NCI-H2227 treated with DMSO at 0.1 percent for 48 hours (cell line): ENCODE measurements around the gene IRGC.

Source experiments
- DNase-seq: peaks from one replicate; lab custom pipeline; 2025; lab: John Stamatoyannopoulos, UW

IRGC gene

GRCh38 chr19:43724896-43725295 is 9.0 kb downstream of the IRGC start:
- DNase-seq, result no peak

DNA sequence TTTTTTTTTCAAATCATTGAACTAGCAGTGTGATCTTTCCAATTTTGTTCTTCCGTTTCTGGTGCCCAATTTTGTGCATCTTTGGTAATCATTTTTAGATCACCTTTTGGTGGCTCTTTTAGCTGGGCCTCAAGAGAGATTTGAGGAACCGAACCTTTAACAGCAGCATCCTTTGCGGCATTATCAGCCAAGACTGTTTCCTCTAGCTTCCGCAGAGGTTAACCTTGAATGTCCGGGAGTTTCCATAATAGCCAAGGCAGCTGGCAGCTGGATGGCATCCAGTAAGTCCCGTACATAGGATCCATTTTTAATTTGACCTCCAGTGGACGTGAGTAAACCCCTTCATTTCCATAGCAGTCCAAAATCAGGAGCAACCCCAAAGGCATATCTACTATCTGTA is 9.6 kb downstream of the IRGC start:
- DNase-seq, result no peak

- DNase-seq, result no peak
These were observed 11.1 kb downstream of the IRGC start for GRCh38 chr19:43726736-43727592.

DNA sequence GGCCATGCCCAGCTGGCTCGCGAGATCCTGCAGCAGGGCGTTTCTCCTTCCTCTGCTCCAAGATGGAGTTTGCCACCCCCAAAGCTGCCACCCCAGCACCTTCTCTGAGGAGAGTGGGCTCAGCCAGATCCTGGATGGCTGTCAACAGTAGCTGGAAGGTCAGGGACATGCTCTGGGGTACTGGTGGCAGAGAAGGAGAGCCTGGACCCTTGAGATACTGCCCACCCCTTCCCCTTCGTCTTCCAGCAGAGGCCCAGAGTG is 11.6 kb downstream of the IRGC start:
- DNase-seq, result no peak

DNA sequence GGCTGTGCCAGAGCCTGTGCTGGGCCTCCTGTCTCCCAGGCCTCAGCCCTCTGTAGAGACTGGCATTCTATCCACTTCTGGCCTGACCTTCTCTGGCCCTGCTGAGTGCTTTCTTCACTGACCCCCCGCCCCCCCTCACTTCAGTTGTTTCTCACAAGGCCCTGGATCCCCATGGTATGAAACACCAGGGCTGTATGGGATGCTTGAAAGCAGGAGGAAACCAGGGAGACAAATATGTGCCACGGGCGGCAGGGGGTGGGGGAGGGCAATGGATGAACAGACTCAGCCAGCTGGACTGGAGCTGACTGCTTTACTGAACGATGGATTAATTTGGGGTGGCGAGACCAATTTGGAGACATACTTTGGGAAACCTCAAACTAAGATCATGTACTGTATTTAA is 14.0 kb downstream of the IRGC start:
- no peak for DNase-seq

DNA sequence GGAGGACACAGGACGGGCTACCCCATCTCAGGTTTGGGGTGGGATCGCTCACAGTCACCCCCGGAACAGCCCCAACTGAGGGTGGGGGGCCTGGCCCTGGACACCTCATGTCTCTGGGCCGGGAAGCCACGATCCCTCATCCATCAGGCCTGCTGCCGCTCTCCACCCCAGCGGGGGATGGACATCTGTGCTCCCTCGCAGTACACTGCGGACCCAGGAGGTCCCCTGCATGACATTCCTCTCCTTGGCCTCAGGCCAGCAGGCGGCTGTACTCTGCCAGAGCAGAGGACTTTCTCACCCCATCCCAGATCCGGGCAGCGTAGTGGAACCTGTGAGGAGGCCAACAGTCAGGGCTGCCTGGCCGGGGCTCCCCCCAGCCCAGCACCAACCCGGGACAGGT is 15.5 kb downstream of the IRGC start:
- no peak for DNase-seq

GRCh38 chr19:43731846-43732245 is 16.0 kb downstream of the IRGC start:
- DNase-seq, result no peak

GRCh38 chr19:43735013-43735412 is 19.1 kb downstream of the IRGC start:
- no peak for DNase-seq

GRCh38 chr19:43735957-43736356 is 20.1 kb downstream of the IRGC start:
- no peak for DNase-seq

DNA sequence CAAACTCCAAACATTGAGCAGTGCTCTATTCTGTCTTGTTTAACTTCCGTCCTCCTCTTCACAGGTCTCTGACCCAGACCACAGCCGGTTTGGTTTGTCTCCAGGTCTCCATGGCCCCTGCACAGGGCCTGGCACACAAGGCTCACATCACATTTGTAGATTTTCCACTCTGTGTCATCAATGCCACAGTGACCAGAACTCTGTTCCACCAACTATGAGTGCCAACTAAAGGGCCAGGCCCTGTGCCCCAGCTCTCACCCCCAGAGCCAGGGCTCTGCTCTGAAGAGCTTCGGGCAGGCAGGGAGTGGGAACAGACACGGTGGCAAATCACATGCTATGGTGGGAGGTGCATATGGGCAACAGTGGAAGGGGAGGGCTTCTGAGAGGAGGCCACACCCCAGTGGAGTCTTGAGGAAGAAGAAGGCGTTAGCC is 22.9 kb downstream of the IRGC start:
- DNase-seq, result no peak

- DNase-seq, result no peak
These were observed 23.8 kb downstream of the IRGC start for GRCh38 chr19:43739439-43740235.

DNA sequence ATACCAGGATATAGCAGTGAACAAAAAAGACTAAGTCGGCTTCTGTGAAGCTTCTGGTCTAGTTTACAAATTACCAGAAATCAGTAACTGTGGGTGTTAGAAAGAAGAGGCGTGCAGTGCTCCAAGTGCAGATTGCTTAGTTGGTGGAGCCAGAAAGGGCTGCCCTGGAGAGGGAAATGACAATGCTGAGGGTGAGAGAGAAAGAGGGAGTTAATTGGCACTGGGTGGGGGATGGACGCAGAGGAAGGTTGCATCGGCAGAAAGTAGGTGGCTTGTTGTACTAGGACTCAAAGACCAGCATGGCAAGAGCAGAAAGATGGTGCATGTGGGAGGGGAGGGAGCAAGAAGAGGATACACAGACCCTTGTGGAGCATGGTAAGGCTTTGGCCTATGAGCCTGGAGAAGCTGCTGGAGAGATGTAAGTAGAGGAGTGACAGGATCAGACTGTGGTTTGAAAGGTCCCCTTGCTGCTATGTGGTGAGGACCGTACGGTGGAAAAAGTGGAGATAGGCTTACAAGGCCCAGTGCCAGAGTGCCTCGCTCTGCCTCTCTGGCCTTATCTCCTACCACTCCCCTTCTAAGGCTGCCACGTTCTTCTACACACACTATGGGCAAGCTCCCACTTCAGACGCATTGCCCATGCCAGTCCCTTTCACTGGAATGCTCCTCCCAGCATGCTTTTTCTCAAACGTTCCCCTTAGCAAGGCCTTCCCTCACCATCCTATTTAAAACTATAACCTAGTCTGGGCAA is 25.4 kb downstream of the IRGC start:
- no peak for DNase-seq

DNA sequence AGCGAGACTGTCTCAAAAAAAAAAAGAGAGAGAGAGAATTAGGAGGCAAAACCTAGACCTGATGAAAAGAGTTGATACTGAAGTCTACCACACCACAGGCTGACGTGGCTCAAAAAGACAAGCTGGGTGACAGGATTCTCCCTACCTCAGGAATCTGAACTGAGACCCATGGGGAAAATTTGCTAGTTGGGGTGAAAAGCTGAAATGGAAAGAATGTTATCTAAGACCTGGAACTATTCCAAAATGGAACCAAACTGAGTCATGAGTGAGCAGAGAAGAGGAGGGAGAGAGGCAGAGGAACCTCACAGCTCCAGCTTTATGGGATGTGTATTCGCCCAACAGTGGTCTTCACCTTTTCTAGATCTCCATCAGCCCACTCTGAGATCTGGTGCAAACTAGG is 27.2 kb downstream of the IRGC start:
- no peak for DNase-seq

GRCh38 chr19:43747557-43748204 is 31.8 kb downstream of the IRGC start:
- DNase-seq, result no peak

GRCh38 chr19:43748205-43748594 is 32.3 kb downstream of the IRGC start:
- DNase-seq, result no peak

DNA sequence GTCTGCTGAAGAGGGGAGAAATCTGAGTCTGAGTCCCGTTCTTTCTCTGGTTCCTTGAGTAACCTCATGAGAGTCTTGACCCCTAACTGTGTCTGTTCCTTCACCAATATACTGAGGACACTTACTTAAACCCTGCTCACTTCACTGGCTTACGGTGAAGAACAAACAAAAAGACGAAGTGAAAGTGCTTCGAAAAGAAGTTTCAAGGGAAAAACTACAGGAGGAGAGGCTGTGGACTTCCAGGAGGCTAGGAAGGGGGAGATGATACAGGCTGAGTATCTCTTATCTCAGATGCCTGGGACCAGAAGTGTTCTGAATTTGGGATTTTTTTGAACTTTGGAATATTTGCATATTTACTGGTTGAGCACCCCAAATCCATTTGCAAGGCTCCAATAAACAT is 32.8 kb downstream of the IRGC start:
- no peak for DNase-seq

- DNase-seq, result no peak
These were observed 33.3 kb downstream of the IRGC start for GRCh38 chr19:43749152-43749551.

- DNase-seq, result no peak
These were observed 34.0 kb downstream of the IRGC start for GRCh38 chr19:43749898-43750297.

- DNase-seq, result no peak
These were observed 35.8 kb downstream of the IRGC start for GRCh38 chr19:43751466-43752220.

GRCh38 chr19:43752287-43752875 is 36.5 kb downstream of the IRGC start:
- no peak for DNase-seq

- no peak for DNase-seq
These were observed 38.3 kb downstream of the IRGC start for GRCh38 chr19:43754253-43754502.
